IMR-90 (cell line): ENCODE measurements around the gene HADHA. TPM values are rescaled to one million over a fixed set of nuclear protein-coding genes. Genes with fewer than 3 reads are reported as not detected.

Experiments used
- ATAC-seq: fragments of 200-7000 bp; cut with Tn5 transposase; 2 replicates; pipeline ENCODE4 v1.9.1; 2020; ENCODE audit warnings: low read depth, mild to moderate bottlenecking, moderate library complexity
- BruUV-seq: library from RNA; stranded (reverse); fragments of 400-500 nt; replicated peaks from 2 replicates; lab custom pipeline; 2021; lab: Mats Ljungman, UMichigan
- CTCF ChIA-PET: fragments of 300-600 bp; formaldehyde crosslinking; extraction: SDS; loops from one replicate; lab custom pipeline; 2021; ENCODE audit warnings: antibody characterized with exemption; lab: Yijun Ruan, JAX
- POLR2A ChIA-PET: fragments of 300-600 bp; sonication (Branson Sonifier 250); formaldehyde crosslinking; loops from one replicate; lab custom pipeline; 2022; ENCODE audit warnings: antibody characterized with exemption; ENCODE audit not compliant: unreplicated experiment; lab: Charles Lee
- DNase-seq: peaks from one replicate; pipeline ENCODE4 v3.0.0; 2013
- H2AFZ ChIP-seq: replicated peaks from 2 replicates; pipeline ENCODE3; 2013; ENCODE audit warnings: low read length, mild to moderate bottlenecking; ENCODE audit not compliant: poor library complexity
- H2AK5ac ChIP-seq: 2 replicates; pipeline ENCODE4 v1.6.1; 2013; ENCODE audit warnings: low read depth, low read length, inconsistent platforms
- H2AK9ac ChIP-seq: replicated peaks from 2 replicates; pipeline ENCODE3; 2013; ENCODE audit warnings: mild to moderate bottlenecking, low read depth, low read length, moderate library complexity; ENCODE audit not compliant: poor library complexity
- H2BK120ac ChIP-seq: 2 replicates; pipeline ENCODE4 v1.6.1; 2013; ENCODE audit warnings: low read depth, low read length, inconsistent platforms
- H2BK15ac ChIP-seq: 3 replicates; pipeline ENCODE4 v1.6.1; 2013; ENCODE audit warnings: low read depth, low read length, inconsistent platforms
- H2BK20ac ChIP-seq: 2 replicates; pipeline ENCODE4 v1.6.1; 2013; ENCODE audit warnings: low read depth, mild to moderate bottlenecking, inconsistent platforms, low read length, moderate library complexity
- H2BK5ac ChIP-seq: 2 replicates; pipeline ENCODE4 v1.6.1; 2013; ENCODE audit warnings: mild to moderate bottlenecking, low read depth, low read length, inconsistent platforms; ENCODE audit not compliant: poor library complexity, severe bottlenecking
- H3K14ac ChIP-seq: replicated peaks from 2 replicates; pipeline ENCODE4 v1.6.1; 2013; ENCODE audit warnings: low read depth, low read length, inconsistent platforms
- H3K18ac ChIP-seq: 2 replicates; pipeline ENCODE4 v1.6.1; 2013; ENCODE audit warnings: low read depth, low read length, control low read depth
- H3K23ac ChIP-seq: 2 replicates; pipeline ENCODE4 v1.6.1; 2013; ENCODE audit warnings: low read depth, low read length, inconsistent platforms
- H3K27ac ChIP-seq: 2 replicates; pipeline ENCODE4 v1.5.1; 2013; ENCODE audit warnings: mild to moderate bottlenecking, control low read depth, low read length; ENCODE audit not compliant: insufficient read depth
- H3K27me3 ChIP-seq: 2 replicates; pipeline ENCODE4 v1.6.1; 2013; ENCODE audit warnings: low read length; ENCODE audit not compliant: control insufficient read depth, insufficient read depth
- H3K36me3 ChIP-seq: 2 replicates; pipeline ENCODE4 v1.6.1; 2013; ENCODE audit warnings: low read length, mixed read lengths; ENCODE audit not compliant: control insufficient read depth, insufficient read depth
- H3K4ac ChIP-seq: 2 replicates; pipeline ENCODE4 v1.6.1; 2013; ENCODE audit warnings: low read depth, low read length, inconsistent platforms
- H3K4me1 ChIP-seq: 2 replicates; pipeline ENCODE4 v1.6.1; 2013; ENCODE audit warnings: low read length, mixed read lengths; ENCODE audit not compliant: control insufficient read depth, insufficient read depth
- H3K4me2 ChIP-seq: 2 replicates; pipeline ENCODE4 v1.6.1; 2013; ENCODE audit warnings: low read depth, mild to moderate bottlenecking, control low read depth, low read length, moderate library complexity
- H3K4me3 ChIP-seq: 2 replicates; pipeline ENCODE4 v1.5.1; 2013; ENCODE audit warnings: low read depth, mild to moderate bottlenecking, control low read depth, low read length, moderate library complexity; ENCODE audit not compliant: insufficient read depth
- H3K56ac ChIP-seq: 2 replicates; pipeline ENCODE4 v1.6.1; 2013; ENCODE audit warnings: low read length, inconsistent platforms; ENCODE audit not compliant: insufficient read depth; ENCODE audit errors: extremely low read depth
- H3K79me1 ChIP-seq, 2 experiments: 2 replicates each; pipeline ENCODE4 v1.6.1; 2013; ENCODE audit warnings: low read length in 2 of 2, inconsistent platforms in 1 of 2, low read depth in 1 of 2
- H3K9ac ChIP-seq: 2 replicates; pipeline ENCODE4 v1.6.1; 2013; ENCODE audit warnings: low read depth, low read length, control low read depth
- H3K9me1 ChIP-seq: 2 replicates; pipeline ENCODE4 v1.6.1; 2013; ENCODE audit warnings: low read length, inconsistent platforms; ENCODE audit not compliant: insufficient read depth
- H3K9me3 ChIP-seq: 2 replicates; pipeline ENCODE4 v1.6.1; 2013; ENCODE audit warnings: low read length; ENCODE audit not compliant: control insufficient read depth, insufficient read depth
- H4K20me1 ChIP-seq: 2 replicates; pipeline ENCODE4 v1.6.1; 2013; ENCODE audit warnings: low read length, inconsistent platforms; ENCODE audit not compliant: insufficient read depth
- H4K5ac ChIP-seq: 2 replicates; pipeline ENCODE4 v1.6.1; 2013; ENCODE audit warnings: mild to moderate bottlenecking, low read depth, low read length, control low read depth
- H4K8ac ChIP-seq, 2 experiments: 2 replicates each; pipeline ENCODE4 v1.6.1; 2013; ENCODE audit warnings: low read depth in 2 of 2, low read length in 2 of 2, control low read depth in 1 of 2, inconsistent platforms in 1 of 2
- H4K91ac ChIP-seq: 2 replicates; pipeline ENCODE4 v1.6.1; 2013; ENCODE audit warnings: low read depth, low read length, inconsistent platforms; ENCODE audit not compliant: insufficient read depth
- BHLHE40 ChIP-seq: fragments of 150-350 bp; IDR thresholded peaks from 2 replicates; pipeline ENCODE4 v1.6.1; 2016; ENCODE audit warnings: mild to moderate bottlenecking, low read depth, low read length
- CEBPB ChIP-seq: IDR thresholded peaks from 2 replicates; pipeline ENCODE4 v1.6.1; 2012; ENCODE audit warnings: low read depth, low read length, improper control_type of control experiment
- CTCF ChIP-seq: conservative IDR thresholded peaks from 2 replicates; pipeline ENCODE4 v1.5.1; 2012; ENCODE audit warnings: mild to moderate bottlenecking, low read depth, low read length, improper control_type of control experiment
- FOS ChIP-seq: fragments of 150-350 bp; IDR thresholded peaks from 2 replicates; pipeline ENCODE4 v1.6.1; 2016; ENCODE audit warnings: low read depth, low read length
- MAFK ChIP-seq: IDR thresholded peaks from 2 replicates; pipeline ENCODE4 v1.6.1; 2012; ENCODE audit warnings: low read depth, low read length, improper control_type of control experiment
- MAZ ChIP-seq: IDR thresholded peaks from 2 replicates; pipeline ENCODE4 v1.6.1; 2012; ENCODE audit warnings: low read depth, mild to moderate bottlenecking, low read length, improper control_type of control experiment, moderate library complexity, borderline replicate concordance
- POLR2A ChIP-seq: IDR thresholded peaks from 2 replicates; pipeline ENCODE4 v1.6.1; 2012; ENCODE audit warnings: mild to moderate bottlenecking, low read depth, low read length
- RCOR1 ChIP-seq: IDR thresholded peaks from 2 replicates; pipeline ENCODE4 v1.6.1; 2012; ENCODE audit warnings: mild to moderate bottlenecking, low read length, improper control_type of control experiment; ENCODE audit not compliant: insufficient replicate concordance
- RFX5 ChIP-seq: IDR thresholded peaks from 2 replicates; pipeline ENCODE4 v1.8.0; 2012; ENCODE audit warnings: low read depth, mild to moderate bottlenecking, low read length, moderate library complexity
- SMC3 ChIP-seq: fragments of 150-350 bp; IDR thresholded peaks from 2 replicates; pipeline ENCODE4 v1.6.1; 2016; ENCODE audit warnings: low read depth, mild to moderate bottlenecking, antibody characterized with exemption, low read length, moderate library complexity
- WGBS, 2 experiments: methylation state at CpG; one replicate each; pipeline versions ENCODE4 v1.1.5 to v1.1.7; 2013; ENCODE audit warnings: missing lambda C conversion rate in 2 of 2; ENCODE audit not compliant: insufficient read length in 1 of 2; ENCODE audit errors: extremely low coverage in 2 of 2; 5-methylcytosine and 5-hydroxymethylcytosine counted together
- dilution Hi-C: fragments of 300-500 bp; cut with HindIII; formaldehyde crosslinking; loops from one replicate; pipeline ENCODE4 v1.14.3; 2018; ENCODE audit warnings: low sequenced_read_pairs; ENCODE audit not compliant: unreplicated experiment
- in situ Hi-C: fragments of 300-500 bp; cut with MboI; formaldehyde crosslinking; loops from 3 replicates; pipeline ENCODE4 v1.14.3; 2019; ENCODE audit warnings: low sequenced_read_pairs, inconsistent platforms, mixed read lengths
- intact Hi-C: fragments of 100-400 bp; cut with micrococcal nuclease; formaldehyde crosslinking; loops from 2 replicates; pipeline ENCODE4 v1.10.0; 2022
- polyA plus RNA-seq, 3 experiments: library from polyadenylated mRNA; depleted of rRNA; stranded (reverse); fragments of >200 nt; gene quantifications; 2 replicates each; pipeline ENCODE4 v1.2.3, GENCODE V29; 2012; ENCODE audit warnings: low replicate concordance in 1 of 3
- total RNA-seq: library from RNA; depleted of rRNA; stranded (reverse); fragments of >200 nt; gene quantifications from 2 replicates; pipeline ENCODE4 v1.2.3, GENCODE V29; 2012

Gene HADHA
- total and polyA plus RNA-seq, 2 of the 4 experiments (the other 2 are of a cell fraction), result 52.7 to 111 TPM

GRCh38 chr2:26170795-26171194 lies 73.6 kb downstream of the HADHA start:
- H2BK120ac ChIP-seq, result no peak overlapping the region
- 83% methylated on average over 3 of the region's 9 CpGs; no CpG with 5 or more reads in 1 of the 2 experiments for WGBS, 2 experiments
- BruUV-seq, result no TSS peak
- H2BK20ac ChIP-seq, result no peak overlapping the region
- H2BK5ac ChIP-seq, result no peak overlapping the region
- H4K91ac ChIP-seq, result no peak overlapping the region
- H3K79me1 ChIP-seq, result no peaks in the 10 kb centered on the region
- H4K5ac ChIP-seq, result no peak overlapping the region
- H3K23ac ChIP-seq, result no peak overlapping the region
- POLR2A ChIA-PET, result no interaction called here
- H3K9me3 ChIP-seq, result no peaks in the 10 kb centered on the region; the same call in 1 of the 2 replicates
- no peak overlapping the region for H3K56ac ChIP-seq
- H3K27me3 ChIP-seq, result peaks cover 52% of the 10 kb centered on the region
- H2AFZ ChIP-seq, result no peak overlapping the region
- H2AK5ac ChIP-seq, result no peak overlapping the region
- H3K9me1 ChIP-seq, result no peaks in the 10 kb centered on the region
- no peak overlapping the region for H3K4ac ChIP-seq
- no peak for DNase-seq
- no peak overlapping the region for H3K18ac ChIP-seq
- CTCF ChIA-PET, result no interaction called here
- no peaks in the 10 kb centered on the region for H4K20me1 ChIP-seq
- H2AK9ac ChIP-seq, result no peak overlapping the region
- no peak overlapping the region for H3K27ac ChIP-seq
- dilution Hi-C loops, result no loop called here
- H3K4me1 ChIP-seq, result no peaks in the 10 kb centered on the region
- H3K14ac ChIP-seq, result no peak overlapping the region
- H3K4me2 ChIP-seq, result no peak overlapping the region
- TF ChIP-seq MAZ (no peak), RFX5 (no peak), BHLHE40 (no peak), POLR2A (no peak), FOS (no peak), RCOR1 (no peak), CEBPB (no peak), CTCF (no peak), SMC3 (no peak), MAFK (no peak)
- H2BK15ac ChIP-seq, result no peak overlapping the region
- intact Hi-C loops, result no loop called here
- H3K4me3 ChIP-seq, result no peak overlapping the region
- ATAC-seq, result no peak
- H3K9ac ChIP-seq, result no peak overlapping the region
- no peaks in the 10 kb centered on the region for H3K36me3 ChIP-seq
- in situ Hi-C loops, result no loop called here
- H4K8ac ChIP-seq, result no peak overlapping the region
